B cell (primary cell): ENCODE measurements around the gene TFCP2L1.

Experiments used
- CTCF ChIP-seq: fragments of 200-600 bp; IDR thresholded peaks from one replicate; pipeline ENCODE4 v1.8.0; 2022; ENCODE audit warnings: antibody characterized with exemption, mild to moderate bottlenecking
- EZH2 ChIP-seq: IDR thresholded peaks from 2 replicates; pipeline ENCODE4 v1.6.1; 2012; ENCODE audit warnings: borderline replicate concordance, low read depth, mild to moderate bottlenecking, moderate library complexity, low read length; ENCODE audit not compliant: insufficient read depth, poor library complexity, severe bottlenecking

GRCh38 chr2:121177896-121178295 lies 107.1 kb downstream of the TFCP2L1 start:
- TF ChIP-seq CTCF (no peak), EZH2 (no peak)
